HCT116 (cell line): ENCODE results near the gene TIMM13.

Source experiments
- CTCF ChIP-seq, 3 experiments: fragments of 200-600 bp in 1 of 3; sonication (generic) in 1 of 3; IDR thresholded peaks in 2 of 3; conservative IDR thresholded peaks in 1 of 3; 2 replicates each; pipeline ENCODE4 v1.5.1; 2012 to 2017; ENCODE audit warnings: low read depth in 2 of 3, low read length in 2 of 3, antibody characterized with exemption in 1 of 3, borderline replicate concordance in 1 of 3, control low read depth in 1 of 3, mild to moderate bottlenecking in 1 of 3, mixed read lengths in 1 of 3, mixed run types in 1 of 3, moderate library complexity in 1 of 3; ENCODE audit not compliant: insufficient read depth in 1 of 3
- EZH2 ChIP-seq: fragments of 200-600 bp; sonication (generic); IDR thresholded peaks from 2 replicates; pipeline ENCODE4 v1.6.1; 2017; ENCODE audit warnings: antibody characterized with exemption, mixed run types
- POLR2A ChIP-seq: IDR thresholded peaks from 2 replicates; pipeline ENCODE4 v1.7.0; 2011; ENCODE audit warnings: borderline replicate concordance; ENCODE audit not compliant: insufficient read depth, insufficient read length; ENCODE audit errors: extremely low read depth
- SP1 ChIP-seq: IDR thresholded peaks from 2 replicates; pipeline ENCODE4 v1.6.1; 2012; ENCODE audit warnings: low read depth
- TCF7L2 ChIP-seq: IDR thresholded peaks from 2 replicates; pipeline ENCODE4 v1.7.0; 2011; ENCODE audit warnings: borderline replicate concordance, inconsistent platforms; ENCODE audit not compliant: insufficient read depth, insufficient read length; ENCODE audit errors: extremely low read depth

GRCh38 chr19:2424686-2425621 is 2.4 kb downstream of the TIMM13 start:
- no peak for TF ChIP-seq EZH2
- no peak for TF ChIP-seq POLR2A
- no peak for TF ChIP-seq CTCF (IDR thresholded peaks at IDR 0.05 in 2 of 3, conservative IDR thresholded peaks at IDR 0.05 in 1 of 3; ENCODE audit: borderline replicate concordance in 1 of 3, insufficient read depth in 1 of 3, low read depth in 2 of 3, low read length in 2 of 3)
- no peak for TF ChIP-seq SP1
- TF ChIP-seq TCF7L2 = no peak
